Fibroblast of gingiva (primary cell): ENCODE data around the gene VWA2.
"Not testable (repeated sequence)": the region's sequence is repeated elsewhere in the genome, so short reads cannot be mapped to it uniquely, and the experiment has no call there.

Experiments
- DNase-seq: peaks from one replicate; pipeline ENCODE4 v3.0.0-alpha.2; 2011; ENCODE audit warnings: low read depth

VWA2 gene

GRCh38 chr10:114319406-114320248, 80.6 kb downstream of the VWA2 start:
- DNase-seq, result no peak

- no peak for DNase-seq
Measured at GRCh38 chr10:114320249-114321116, 81.4 kb downstream of the VWA2 start.

GRCh38 chr10:114322344-114322743, 83.3 kb downstream of the VWA2 start:
- no peak for DNase-seq

- DNase-seq, result no peak
Measured at GRCh38 chr10:114323023-114323422, 84.0 kb downstream of the VWA2 start.

- DNase-seq, result no peak
Measured at GRCh38 chr10:114326795-114327194, 87.7 kb downstream of the VWA2 start.

GRCh38 chr10:114327537-114328440, 88.7 kb downstream of the VWA2 start:
- DNase-seq, result no peak

- DNase-seq, result no peak
Measured at GRCh38 chr10:114328441-114328812, 89.4 kb downstream of the VWA2 start.

- DNase-seq, result no peak
Measured at GRCh38 chr10:114328874-114329273, 89.8 kb downstream of the VWA2 start.

GRCh38 chr10:114329634-114330365, 90.7 kb downstream of the VWA2 start:
- DNase-seq, result no peak

- no peak for DNase-seq
Measured at GRCh38 chr10:114332301-114333192, 93.5 kb downstream of the VWA2 start.

GRCh38 chr10:114333441-114333840, 94.4 kb downstream of the VWA2 start:
- not testable (repeated sequence) for DNase-seq

GRCh38 chr10:114334301-114334700, 95.2 kb downstream of the VWA2 start:
- DNase-seq, result no peak

GRCh38 chr10:114335614-114336013, 96.6 kb downstream of the VWA2 start:
- no peak for DNase-seq

- no peak for DNase-seq
Measured at GRCh38 chr10:114336823-114337509, 97.9 kb downstream of the VWA2 start.

GRCh38 chr10:114337510-114338462, 98.7 kb downstream of the VWA2 start:
- no peak for DNase-seq

- DNase-seq, result no peak
Measured at GRCh38 chr10:114340816-114341215, 101.8 kb downstream of the VWA2 start.
